H9 (cell line): ENCODE data around the gene VOPP1. TPM values are rescaled to one million over a fixed set of nuclear protein-coding genes. Genes with fewer than 3 reads are reported as not detected.

Experiments
- DNase-seq: peaks from one replicate; pipeline ENCODE4 v3.0.0-alpha.2; 2017
- H2AFZ ChIP-seq: one replicate; pipeline ENCODE4 v1.6.1; 2013; ENCODE audit warnings: mild to moderate bottlenecking, low read length, control low read depth, moderate library complexity
- H2AK5ac ChIP-seq: 2 replicates; pipeline ENCODE4 v1.6.1; 2013; ENCODE audit warnings: low read length, control low read depth, mixed read lengths; ENCODE audit not compliant: insufficient read length
- H2BK120ac ChIP-seq: one replicate; pipeline ENCODE4 v1.6.1; 2013; ENCODE audit warnings: low read depth, mild to moderate bottlenecking, low read length, control low read depth, inconsistent platforms; ENCODE audit not compliant: poor library complexity, severe bottlenecking
- H2BK12ac ChIP-seq: 2 replicates; pipeline ENCODE4 v1.6.1; 2013; ENCODE audit warnings: low read length, control low read depth, mixed read lengths, low read depth; ENCODE audit not compliant: insufficient read length
- H2BK15ac ChIP-seq: 2 replicates; pipeline ENCODE4 v1.6.1; 2013; ENCODE audit warnings: low read depth, low read length, control low read depth
- H2BK20ac ChIP-seq: one replicate; pipeline ENCODE4 v1.6.1; 2013; ENCODE audit warnings: low read depth, mild to moderate bottlenecking, low read length, control low read depth, inconsistent platforms; ENCODE audit not compliant: poor library complexity, severe bottlenecking
- H2BK5ac ChIP-seq: 2 replicates; pipeline ENCODE4 v1.6.1; 2013; ENCODE audit warnings: low read length, control low read depth, mixed read lengths; ENCODE audit not compliant: insufficient read length
- H3K14ac ChIP-seq: 2 replicates; pipeline ENCODE4 v1.6.1; 2013; ENCODE audit warnings: low read length, control low read depth; ENCODE audit not compliant: insufficient read depth
- H3K18ac ChIP-seq: 2 replicates; pipeline ENCODE4 v1.6.1; 2013; ENCODE audit warnings: low read depth, mild to moderate bottlenecking, mixed read lengths, low read length, control low read depth; ENCODE audit not compliant: insufficient read length
- H3K23ac ChIP-seq: 2 replicates; pipeline ENCODE4 v1.6.1; 2013; ENCODE audit warnings: low read length, control low read depth, mixed read lengths, low read depth; ENCODE audit not compliant: insufficient read length
- H3K23me2 ChIP-seq: 2 replicates; pipeline ENCODE4 v1.6.1; 2013; ENCODE audit warnings: low read depth, mild to moderate bottlenecking, mixed read lengths, low read length, control low read depth; ENCODE audit not compliant: insufficient read length, poor library complexity, severe bottlenecking
- H3K27ac ChIP-seq: 2 replicates; pipeline ENCODE4 v1.5.1; 2013; ENCODE audit warnings: low read length, control low read depth, mixed read lengths, low read depth; ENCODE audit not compliant: insufficient read length
- H3K27me3 ChIP-seq: 2 replicates; pipeline ENCODE4 v1.6.1; 2013; ENCODE audit warnings: low read length, control low read depth, inconsistent platforms; ENCODE audit not compliant: insufficient read depth
- H3K4ac ChIP-seq: 2 replicates; pipeline ENCODE4 v1.6.1; 2013; ENCODE audit warnings: low read depth, mild to moderate bottlenecking, control low read depth, inconsistent platforms, low read length, moderate library complexity
- H3K4me1 ChIP-seq: 2 replicates; pipeline ENCODE4 v1.6.1; 2013; ENCODE audit warnings: low read length, control low read depth, inconsistent platforms; ENCODE audit not compliant: insufficient read depth
- H3K4me2 ChIP-seq: 2 replicates; pipeline ENCODE4 v1.6.1; 2013; ENCODE audit warnings: low read length, control low read depth, mixed read lengths; ENCODE audit not compliant: insufficient read length, insufficient read depth
- H3K56ac ChIP-seq: 2 replicates; pipeline ENCODE4 v1.6.1; 2013; ENCODE audit warnings: low read depth, mild to moderate bottlenecking, mixed read lengths, low read length, control low read depth; ENCODE audit not compliant: insufficient read length
- H3K79me1 ChIP-seq: 2 replicates; pipeline ENCODE4 v1.6.1; 2013; ENCODE audit warnings: low read depth, mild to moderate bottlenecking, moderate library complexity, low read length, control low read depth, inconsistent platforms; ENCODE audit not compliant: insufficient read depth, poor library complexity, severe bottlenecking
- H3K79me2 ChIP-seq: 2 replicates; pipeline ENCODE4 v1.6.1; 2013; ENCODE audit warnings: low read length, control low read depth, inconsistent platforms; ENCODE audit not compliant: insufficient read depth
- H3K9ac ChIP-seq: 2 replicates; pipeline ENCODE4 v1.6.1; 2013; ENCODE audit warnings: low read length, control low read depth, mixed read lengths; ENCODE audit not compliant: insufficient read length; ENCODE audit errors: extremely low read depth
- H3K9me3 ChIP-seq: one replicate; pipeline ENCODE4 v1.6.1; 2013; ENCODE audit warnings: low read depth, low read length, inconsistent platforms; ENCODE audit not compliant: control insufficient read depth
- H3T11ph ChIP-seq: one replicate; pipeline ENCODE4 v1.6.1; 2013; ENCODE audit warnings: mild to moderate bottlenecking, low read length, control low read depth, inconsistent platforms
- H4K20me1 ChIP-seq: one replicate; pipeline ENCODE4 v1.6.1; 2013; ENCODE audit not compliant: control insufficient read depth, insufficient read length, insufficient read depth
- H4K5ac ChIP-seq: 2 replicates; pipeline ENCODE4 v1.6.1; 2013; ENCODE audit warnings: low read depth, mild to moderate bottlenecking, mixed read lengths, low read length, control low read depth; ENCODE audit not compliant: insufficient read length
- H4K8ac ChIP-seq: replicated peaks from 2 replicates; pipeline ENCODE4 v1.6.1; 2013; ENCODE audit warnings: low read length, control low read depth, mixed read lengths, low read depth; ENCODE audit not compliant: insufficient read length
- H4K91ac ChIP-seq: 2 replicates; pipeline ENCODE4 v1.6.1; 2013; ENCODE audit warnings: low read depth, mild to moderate bottlenecking, moderate library complexity, mixed read lengths, low read length, control low read depth; ENCODE audit not compliant: insufficient read length
- H3K27ac Mint-ChIP-seq, 3 experiments: 2 replicates in 2 of 3; 3 replicates in 1 of 3; pipeline ENCODE4 v1.8.0; 2020 to 2021; ENCODE audit warnings: mixed read lengths in 3 of 3, mild to moderate bottlenecking in 1 of 3, moderate library complexity in 1 of 3
- H3K27me3 Mint-ChIP-seq: 2 replicates; pipeline ENCODE4 v1.8.0; 2021; ENCODE audit warnings: low read depth, mild to moderate bottlenecking, moderate library complexity, mixed read lengths
- H3K36me3 Mint-ChIP-seq, 3 experiments: 2 replicates in 2 of 3; 3 replicates in 1 of 3; pipeline ENCODE4 v1.8.0; 2020 to 2021; ENCODE audit warnings: low read depth in 3 of 3, mixed read lengths in 3 of 3; ENCODE audit not compliant: insufficient read depth in 1 of 3
- H3K4me1 Mint-ChIP-seq, 2 experiments: 2 replicates each; pipeline ENCODE4 v1.8.0; 2020; ENCODE audit warnings: mixed read lengths in 2 of 2
- H3K4me3 Mint-ChIP-seq, 2 experiments: 2 replicates in 1 of 2; 3 replicates in 1 of 2; pipeline ENCODE4 v1.8.0; 2020 to 2021; ENCODE audit warnings: mild to moderate bottlenecking in 2 of 2, mixed read lengths in 2 of 2, moderate library complexity in 1 of 2
- H3K9me3 Mint-ChIP-seq, 2 experiments: 2 replicates in 1 of 2; 3 replicates in 1 of 2; pipeline ENCODE4 v1.8.0; 2020; ENCODE audit warnings: mild to moderate bottlenecking in 2 of 2, mixed read lengths in 2 of 2, moderate library complexity in 1 of 2
- CTCF ChIP-seq: fragments of 200-600 bp; sonication (generic); conservative IDR thresholded peaks from 3 replicates; pipeline ENCODE4 v1.8.0; 2021; ENCODE audit warnings: antibody characterized with exemption, mild to moderate bottlenecking
- WGBS: extraction: QIAGEN DNeasy Blood & Tissue Kit; methylation state at CpG from one replicate; pipeline ENCODE4 v1.1.7; 2013; ENCODE audit warnings: missing lambda C conversion rate, low lambda C conversion rate, mixed read lengths; ENCODE audit not compliant: insufficient read length; ENCODE audit errors: extremely low coverage; 5-methylcytosine and 5-hydroxymethylcytosine counted together
- total RNA-seq: library from RNA; stranded (reverse); gene quantifications from 2 replicates; pipeline ENCODE4 v1.2.1, GENCODE V29; 2021

The VOPP1 gene
- total RNA-seq, 1 experiment from 2014 or later, result 55.7 TPM

- Histone ChIP-seq H3K14ac (no peak overlapping the region), H2BK15ac (no peak overlapping the region), H2AFZ (no peak overlapping the region), H3K27ac (no peak overlapping the region), H2BK12ac (no peak overlapping the region), H3K56ac (no peak overlapping the region), H3T11ph (no peak overlapping the region), H3K18ac (no peak overlapping the region), H2BK120ac (no peak overlapping the region), H4K91ac (no peak overlapping the region), H3K4me2 (no peak overlapping the region), H3K9me3 (peaks cover 11% of the 10 kb centered on the region), H3K23me2 (no peaks in the 10 kb centered on the region), H3K9ac (no peak overlapping the region), H3K79me1 (no peaks in the 10 kb centered on the region), H3K4me1 (no peaks in the 10 kb centered on the region), H2AK5ac (no peak overlapping the region), H3K79me2 (no peaks in the 10 kb centered on the region), H3K4ac (no peak overlapping the region), H2BK20ac (no peak overlapping the region), H4K8ac (no peak overlapping the region), H2BK5ac (no peak overlapping the region), H3K23ac (no peak overlapping the region), H3K27me3 (no peaks in the 10 kb centered on the region), H4K20me1 (no peaks in the 10 kb centered on the region), H4K5ac (no peak overlapping the region)
- Mint-ChIP-seq H3K27ac (no peak overlapping the region; a peak in 1 of 7 replicates), H3K36me3 (peaks cover 64 to 74% (median 64%) of the 10 kb centered on the region in 3 experiments), H3K4me3 (no peak overlapping the region), H3K9me3 (peaks cover 44 to 52% of the 10 kb centered on the region in 2 experiments), H3K4me1 (no peaks in the 10 kb centered on the region), H3K27me3 (peaks cover 9% of the 10 kb centered on the region)
- no peak for TF ChIP-seq CTCF
- no peak for DNase-seq
- no CpG with 5 or more reads among the region's 7 CpGs for WGBS
Measured at GRCh38 chr7:55467047-55467593, 105.2 kb downstream of the VOPP1 start.
